ENCODE data around the gene DNAH2.

DNA sequence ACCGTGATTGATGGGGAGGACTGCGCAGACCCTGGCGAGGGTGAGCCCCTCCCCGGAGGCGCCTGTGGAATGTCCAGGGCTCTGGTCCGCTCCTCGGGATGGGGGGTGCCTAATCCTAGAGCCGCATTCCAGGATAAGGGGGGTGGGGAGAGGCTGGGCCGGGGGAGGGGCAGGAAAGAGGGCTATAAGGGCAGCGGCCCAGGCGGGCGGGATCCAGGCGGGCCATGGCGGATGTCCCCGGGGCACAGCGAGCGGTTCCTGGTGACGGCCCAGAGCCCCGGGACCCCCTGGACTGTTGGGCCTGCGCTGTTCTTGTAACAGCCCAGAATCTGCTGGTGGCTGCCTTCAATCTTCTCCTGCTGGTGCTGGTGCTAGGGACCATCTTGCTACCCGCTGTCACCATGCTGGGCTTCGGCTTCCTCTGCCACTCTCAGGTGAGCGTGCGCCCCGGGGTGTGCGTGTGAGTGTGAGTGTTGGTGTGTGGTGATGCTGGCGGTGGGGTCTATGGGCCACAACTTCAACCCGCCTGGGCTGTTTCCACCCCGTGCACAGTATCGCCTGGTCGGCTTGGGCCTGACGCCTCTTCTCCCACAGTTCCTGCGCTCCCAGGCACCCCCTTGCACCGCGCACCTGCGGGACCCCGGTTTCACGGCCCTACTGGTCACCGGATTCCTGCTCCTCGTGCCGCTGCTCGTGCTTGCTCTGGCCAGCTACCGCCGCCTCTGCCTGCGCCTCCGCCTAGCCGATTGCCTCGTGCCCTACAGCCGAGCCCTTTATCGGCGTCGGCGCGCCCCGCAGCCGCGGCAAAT lies 137.5 kb downstream of the DNAH2 start, which contains the start of gene TMEM88:
- TF ChIP-seq, protein P1, sequence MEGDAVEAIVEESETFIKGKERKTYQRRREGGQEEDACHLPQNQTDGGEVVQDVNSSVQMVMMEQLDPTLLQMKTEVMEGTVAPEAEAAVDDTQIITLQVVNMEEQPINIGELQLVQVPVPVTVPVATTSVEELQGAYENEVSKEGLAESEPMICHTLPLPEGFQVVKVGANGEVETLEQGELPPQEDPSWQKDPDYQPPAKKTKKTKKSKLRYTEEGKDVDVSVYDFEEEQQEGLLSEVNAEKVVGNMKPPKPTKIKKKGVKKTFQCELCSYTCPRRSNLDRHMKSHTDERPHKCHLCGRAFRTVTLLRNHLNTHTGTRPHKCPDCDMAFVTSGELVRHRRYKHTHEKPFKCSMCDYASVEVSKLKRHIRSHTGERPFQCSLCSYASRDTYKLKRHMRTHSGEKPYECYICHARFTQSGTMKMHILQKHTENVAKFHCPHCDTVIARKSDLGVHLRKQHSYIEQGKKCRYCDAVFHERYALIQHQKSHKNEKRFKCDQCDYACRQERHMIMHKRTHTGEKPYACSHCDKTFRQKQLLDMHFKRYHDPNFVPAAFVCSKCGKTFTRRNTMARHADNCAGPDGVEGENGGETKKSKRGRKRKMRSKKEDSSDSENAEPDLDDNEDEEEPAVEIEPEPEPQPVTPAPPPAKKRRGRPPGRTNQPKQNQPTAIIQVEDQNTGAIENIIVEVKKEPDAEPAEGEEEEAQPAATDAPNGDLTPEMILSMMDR (conservative IDR thresholded peaks at IDR 0.05; ENCODE audit: low read depth, low read length): no peak
- TF ChIP-seq POLR2A (IDR thresholded peaks at IDR 0.05; ENCODE audit: low read depth, low read length) (no peak), MXI1 (IDR thresholded peaks at IDR 0.05; ENCODE audit: borderline replicate concordance, low read depth, low read length) (no peak)
- TF ChIP-seq, protein P2, sequence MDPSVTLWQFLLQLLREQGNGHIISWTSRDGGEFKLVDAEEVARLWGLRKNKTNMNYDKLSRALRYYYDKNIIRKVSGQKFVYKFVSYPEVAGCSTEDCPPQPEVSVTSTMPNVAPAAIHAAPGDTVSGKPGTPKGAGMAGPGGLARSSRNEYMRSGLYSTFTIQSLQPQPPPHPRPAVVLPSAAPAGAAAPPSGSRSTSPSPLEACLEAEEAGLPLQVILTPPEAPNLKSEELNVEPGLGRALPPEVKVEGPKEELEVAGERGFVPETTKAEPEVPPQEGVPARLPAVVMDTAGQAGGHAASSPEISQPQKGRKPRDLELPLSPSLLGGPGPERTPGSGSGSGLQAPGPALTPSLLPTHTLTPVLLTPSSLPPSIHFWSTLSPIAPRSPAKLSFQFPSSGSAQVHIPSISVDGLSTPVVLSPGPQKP (IDR thresholded peaks at IDR 0.05; ENCODE audit: borderline replicate concordance, low read depth, low read length): no peak
